NCI-H128 (cell line): ENCODE data around the gene TMTC4.
"Not testable (repeated sequence)": the region's sequence is repeated elsewhere in the genome, so short reads cannot be mapped to it uniquely, and the experiment has no call there.

Experiments used
- DNase-seq: peaks from one replicate; lab custom pipeline; 2025; ENCODE audit not compliant: unreplicated experiment; lab: John Stamatoyannopoulos, UW

The TMTC4 gene

GRCh38 chr13:100589178-100589725 lies 85.3 kb downstream of the TMTC4 start:
- no peak for DNase-seq

- DNase-seq: peak; percentile 22
These were observed 86.0 kb downstream of the TMTC4 start, which contains the start of gene GGACT for GRCh38 chr13:100588331-100589177. Gene GGACT, minus strand, starts transcription at chr13:100588789. Its CDS starts 56,198 bp downstream, at chr13:100532591.

GRCh38 chr13:100584896-100585295 lies 89.7 kb downstream of the TMTC4 start:
- no peak for DNase-seq

DNA sequence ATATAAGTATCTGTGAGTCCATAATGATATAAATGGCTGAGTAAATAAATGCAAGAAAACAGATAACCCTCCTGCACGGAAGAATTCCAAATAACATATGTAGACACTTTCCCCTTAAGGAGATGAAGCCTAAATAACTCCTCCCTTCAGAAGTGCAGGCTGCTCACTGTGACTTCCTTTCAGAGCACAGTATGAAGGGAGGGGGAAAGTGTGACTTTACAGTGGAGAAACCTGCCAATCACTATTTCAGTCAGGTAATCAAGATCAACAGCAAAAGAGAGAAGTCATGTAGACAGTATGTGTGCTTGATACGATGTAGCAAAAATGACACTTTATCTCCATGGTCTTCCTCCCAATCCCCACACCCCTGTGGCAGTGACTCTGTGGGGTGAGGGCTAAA lies 93.1 kb downstream of the TMTC4 start:
- DNase-seq: no peak

- DNase-seq: no peak
These were observed 93.6 kb downstream of the TMTC4 start for GRCh38 chr13:100581030-100581429.

DNA sequence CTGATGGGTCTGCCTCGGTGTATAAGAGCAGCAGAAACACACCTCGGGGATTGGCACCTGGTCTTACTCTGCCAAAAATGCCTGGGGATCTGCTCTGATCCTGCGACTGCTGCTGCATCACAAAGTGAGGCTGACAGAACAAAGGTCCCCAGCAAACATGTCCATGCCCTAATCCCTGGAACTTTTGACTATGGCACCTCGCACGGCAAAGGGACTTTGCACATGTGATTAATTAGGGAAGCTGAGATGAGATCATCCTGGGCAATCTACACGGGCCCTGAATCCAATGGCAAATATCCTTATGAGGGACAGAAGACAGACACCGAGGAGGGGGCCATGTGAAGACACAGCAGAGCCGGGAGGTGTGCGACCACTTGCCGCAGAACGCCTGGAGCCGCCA lies 94.5 kb downstream of the TMTC4 start:
- no peak for DNase-seq

DNA sequence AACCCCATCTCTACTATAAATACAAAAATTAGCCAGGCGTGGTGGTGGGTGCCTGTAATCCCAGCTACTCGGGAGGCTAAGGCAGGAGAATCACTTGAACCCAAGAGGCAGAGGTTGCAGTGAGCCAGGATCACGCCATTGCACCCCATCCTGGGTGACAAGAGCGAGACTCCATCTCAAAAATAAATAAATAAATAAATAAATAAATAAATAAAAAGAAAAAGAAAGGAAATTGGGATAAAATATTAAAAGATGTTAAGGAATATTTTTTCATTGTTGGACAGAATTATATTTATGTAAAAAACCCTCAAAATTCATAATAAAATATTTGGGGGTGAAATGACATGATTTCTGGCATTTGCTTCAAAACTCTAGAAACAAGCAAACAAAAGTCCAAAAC lies 97.4 kb downstream of the TMTC4 start:
- not testable (repeated sequence) for DNase-seq

GRCh38 chr13:100573121-100573520 lies 101.5 kb downstream of the TMTC4 start:
- DNase-seq: peak; percentile 42

DNA sequence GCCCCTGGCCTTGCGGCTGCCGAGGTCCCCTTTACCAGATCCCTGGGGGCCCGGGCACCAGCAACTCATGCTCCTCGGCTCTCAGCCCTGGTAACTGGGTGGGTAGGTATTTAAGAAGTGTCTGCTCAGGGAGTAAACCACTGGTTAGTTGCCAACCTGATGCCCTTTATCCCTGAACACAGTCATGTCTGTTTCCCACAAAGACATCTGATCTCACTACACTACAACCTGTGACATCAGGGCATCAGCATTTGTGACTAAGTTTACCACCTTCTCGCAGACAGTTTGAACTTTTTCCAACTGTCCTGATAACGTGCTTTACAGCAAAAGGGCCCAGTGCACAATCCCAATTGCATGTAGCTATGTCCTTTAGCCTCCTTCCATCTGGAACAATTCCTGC lies 108.1 kb downstream of the TMTC4 start:
- DNase-seq: no peak

- no peak for DNase-seq
These were observed 109.3 kb downstream of the TMTC4 start for GRCh38 chr13:100565286-100565685.

- DNase-seq: no peak
These were observed 110.0 kb downstream of the TMTC4 start for GRCh38 chr13:100564444-100565223.

DNA sequence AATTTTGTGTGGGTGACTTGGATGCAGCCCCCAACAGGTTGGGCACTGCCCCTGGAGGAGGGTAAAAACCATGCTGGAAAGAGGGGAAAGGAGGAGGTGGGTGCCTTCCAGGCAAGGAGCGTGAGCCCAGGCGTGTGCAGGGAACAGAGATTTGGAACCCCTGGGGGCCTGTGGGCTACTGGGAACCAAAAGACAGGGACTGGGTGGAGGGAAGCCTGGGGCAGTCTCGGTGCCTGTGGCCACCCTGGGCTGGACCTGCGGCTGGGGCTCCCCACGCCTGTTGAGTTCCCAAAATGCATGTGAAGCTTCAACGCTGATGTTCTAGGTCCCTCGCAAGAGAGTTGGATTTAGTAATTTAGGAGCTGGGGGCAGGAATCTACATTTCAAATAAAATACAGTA lies 110.8 kb downstream of the TMTC4 start:
- no peak for DNase-seq

DNA sequence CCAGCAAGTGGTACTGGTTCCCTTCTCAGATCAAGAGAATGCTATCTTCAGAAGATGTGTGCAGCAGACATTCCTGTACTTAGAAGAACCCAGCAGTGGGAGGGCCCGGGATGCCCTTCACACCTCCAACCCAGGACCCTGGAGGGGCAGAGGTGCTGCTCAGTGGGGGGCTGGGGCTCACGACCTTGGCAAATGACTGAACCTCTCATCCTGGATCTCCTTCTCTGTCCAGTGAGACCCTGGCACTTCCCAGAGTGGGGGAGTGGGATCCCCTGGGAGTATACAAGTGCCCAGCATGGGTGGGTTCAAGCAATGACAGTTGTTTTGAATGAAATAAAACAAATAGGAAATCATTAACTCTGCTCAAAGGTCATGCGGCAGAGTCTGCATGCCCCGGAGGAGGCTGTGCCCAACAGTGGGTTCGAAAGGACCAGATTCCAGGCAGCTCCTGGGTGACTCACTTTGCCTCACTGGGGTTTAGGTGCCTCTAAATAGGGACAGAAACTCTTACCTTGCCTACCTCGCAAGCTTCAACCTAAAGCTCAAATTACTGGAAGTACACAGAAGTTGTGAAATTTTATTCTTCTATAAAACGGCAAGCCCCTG lies 112.9 kb downstream of the TMTC4 start:
- no peak for DNase-seq

DNA sequence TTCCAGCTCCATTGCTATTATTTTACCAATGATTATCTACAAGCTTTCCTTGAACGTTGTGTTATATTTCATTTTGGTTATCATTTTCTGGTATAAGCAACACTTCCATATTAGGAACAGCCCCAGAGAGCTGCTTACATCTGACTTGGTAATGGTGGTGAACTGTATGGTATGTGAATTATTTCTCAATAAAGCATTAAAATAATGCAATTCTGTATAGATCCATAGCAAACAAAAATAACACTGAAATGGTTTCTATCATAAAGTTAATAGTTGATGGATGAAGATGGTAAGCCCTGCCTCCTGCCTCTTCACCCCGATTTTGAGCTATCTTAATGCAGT lies 113.5 kb downstream of the TMTC4 start:
- DNase-seq: no peak

DNA sequence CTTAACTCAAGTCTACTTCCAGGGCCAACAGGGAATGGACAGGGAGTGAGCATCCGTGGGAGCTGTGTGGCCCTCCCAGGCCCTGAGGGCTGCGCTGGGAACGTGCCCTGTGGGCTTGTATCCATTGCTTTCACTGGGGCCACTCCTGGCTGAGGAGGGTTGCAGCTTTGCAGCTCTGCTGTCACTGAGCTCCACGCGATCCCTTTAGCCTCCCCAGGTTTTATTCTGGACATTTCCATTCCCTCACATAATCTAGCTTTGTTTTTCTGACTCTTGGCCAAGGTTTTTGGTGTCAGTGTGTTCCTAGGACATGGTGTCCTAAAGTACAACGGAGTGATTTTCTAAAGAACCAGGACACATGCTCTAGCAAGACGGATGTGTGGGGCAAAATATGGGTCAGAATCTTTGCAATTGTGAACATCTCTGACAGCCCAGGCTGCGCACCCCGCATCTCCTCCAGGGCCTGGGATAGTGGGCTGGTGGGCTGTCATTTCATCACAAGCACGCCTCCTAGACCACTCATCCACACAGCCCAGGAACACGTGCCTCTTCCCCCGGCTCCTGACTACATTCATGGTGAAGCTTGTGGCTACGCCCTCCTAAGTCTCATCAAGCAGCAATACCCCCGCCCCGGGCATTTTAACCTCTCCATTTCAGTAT lies 114.0 kb downstream of the TMTC4 start:
- DNase-seq: no peak

DNA sequence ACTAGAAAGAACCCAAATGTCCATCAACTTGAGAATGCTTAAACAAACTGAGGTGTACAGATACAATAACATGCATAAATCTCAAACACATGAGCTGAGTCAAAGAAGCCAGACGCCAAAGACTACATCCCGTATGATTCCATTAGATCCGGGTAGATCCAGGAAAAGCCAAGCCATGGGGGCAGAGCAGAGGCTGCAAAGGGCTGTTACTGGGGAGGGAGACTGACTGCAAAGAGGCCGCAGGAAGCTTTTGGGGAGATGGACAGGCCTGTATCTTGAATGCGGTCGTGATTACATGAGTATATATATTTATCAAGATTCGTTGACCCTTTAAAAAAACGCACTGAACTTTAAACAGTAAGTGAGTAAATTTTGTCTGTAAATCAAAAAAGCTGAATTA lies 114.7 kb downstream of the TMTC4 start:
- no peak for DNase-seq
